NK-92 (cell line): ENCODE measurements around the gene CSF2RB.

Source experiments
- DNase-seq: peaks from one replicate; lab custom pipeline; 2025; ENCODE audit not compliant: unreplicated experiment; lab: John Stamatoyannopoulos, UW

Gene CSF2RB

DNA sequence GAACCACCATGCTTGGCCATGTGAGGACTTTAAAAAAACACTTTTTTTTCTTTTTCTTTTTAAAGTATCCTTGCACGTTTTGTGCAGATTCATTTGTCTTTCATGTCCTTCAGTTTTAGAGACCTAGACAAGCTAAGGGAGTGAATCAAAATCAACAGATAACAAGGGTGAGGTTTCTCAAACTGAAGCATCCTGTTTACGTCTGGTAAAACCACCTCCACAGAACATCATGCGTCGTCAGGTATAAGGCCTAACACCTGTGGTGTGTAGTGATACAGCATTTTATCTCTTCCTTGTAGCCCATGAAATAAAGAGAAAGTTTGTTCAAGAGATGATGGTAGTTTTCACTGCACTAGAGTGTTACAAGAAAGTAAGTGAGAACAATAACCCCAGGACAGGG is 26.3 kb upstream of the CSF2RB start:
- DNase-seq: no peak

DNA sequence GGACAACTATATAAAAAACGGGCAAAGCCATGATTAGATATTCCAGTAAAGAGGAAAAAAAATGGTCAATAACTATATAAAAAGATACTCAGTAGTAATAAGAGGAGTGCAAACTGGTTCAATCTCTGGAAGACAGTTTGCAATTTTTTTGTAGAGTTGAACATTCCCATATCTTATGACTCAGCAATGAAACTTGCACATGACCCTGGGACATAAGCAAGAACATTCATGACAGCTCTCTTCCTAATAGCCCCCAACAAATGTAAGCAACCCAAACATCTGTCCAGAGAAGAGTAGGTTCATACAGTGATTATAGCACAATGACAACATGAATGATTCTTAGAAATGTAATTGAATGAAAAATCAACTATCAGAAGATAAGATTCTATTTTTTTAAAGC is 21.8 kb upstream of the CSF2RB start:
- no peak for DNase-seq

- DNase-seq: no peak
Measured at GRCh38 chr22:36892292-36892691, 21.1 kb upstream of the CSF2RB start.

DNA sequence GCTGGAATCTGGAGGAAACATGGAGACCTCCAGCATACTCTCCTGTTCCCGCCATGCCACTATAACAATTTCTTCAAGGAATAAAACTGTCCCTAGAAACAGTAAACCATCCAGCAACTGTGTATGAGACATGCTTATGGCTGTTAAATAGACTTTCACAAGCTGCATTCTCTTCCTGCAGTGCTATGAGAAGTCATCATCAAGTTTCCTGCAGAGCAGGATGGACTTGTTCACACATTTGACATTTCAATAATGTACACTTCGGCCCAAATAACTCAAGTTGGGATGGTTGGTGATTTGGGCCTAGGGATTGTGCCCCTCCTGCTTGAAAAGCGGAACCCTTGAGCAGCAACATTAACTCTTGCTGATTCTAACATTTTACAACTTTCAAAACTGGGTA is 20.2 kb upstream of the CSF2RB start:
- no peak for DNase-seq

DNA sequence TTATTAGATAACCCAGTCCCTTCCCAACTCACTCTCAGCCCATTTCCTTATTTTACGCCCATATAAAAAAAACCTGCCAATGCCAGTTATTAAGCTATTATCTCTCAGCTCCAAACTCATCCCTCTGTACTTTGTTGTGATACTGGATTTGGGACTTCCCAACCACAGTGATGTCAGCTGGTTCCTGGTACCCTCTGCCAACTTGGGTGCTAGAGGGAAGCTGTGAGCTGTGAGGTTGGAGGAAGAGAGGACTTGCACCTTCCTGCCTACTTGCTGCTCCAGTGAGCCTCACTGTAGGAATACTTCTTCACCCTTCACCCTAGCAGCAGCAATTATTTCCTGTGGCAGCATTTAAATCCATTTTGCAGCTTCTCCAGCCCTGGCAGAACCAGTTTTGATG is 19.2 kb upstream of the CSF2RB start:
- DNase-seq: no peak

- no peak for DNase-seq
Measured at GRCh38 chr22:36897611-36898010, 15.8 kb upstream of the CSF2RB start.

DNA sequence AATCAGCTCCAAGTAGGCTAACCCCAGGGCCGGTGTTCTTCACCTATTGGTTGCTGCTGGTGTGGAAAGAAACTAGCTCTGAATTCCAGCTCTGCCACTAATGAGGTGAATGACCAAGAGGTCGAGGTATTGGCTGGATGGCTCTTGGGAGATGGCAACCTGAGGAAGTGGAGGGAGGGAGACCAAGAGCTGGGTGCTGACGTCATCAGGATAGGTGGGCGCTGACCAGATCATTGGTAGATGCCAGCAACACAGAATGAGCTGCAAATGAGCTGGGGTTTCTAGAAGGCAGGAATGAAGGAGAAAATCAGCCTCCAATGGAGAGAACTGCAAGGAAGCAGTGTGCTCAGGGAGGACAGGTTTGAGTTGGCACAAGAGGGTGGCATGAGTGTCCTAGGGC is 14.7 kb upstream of the CSF2RB start:
- no peak for DNase-seq

DNA sequence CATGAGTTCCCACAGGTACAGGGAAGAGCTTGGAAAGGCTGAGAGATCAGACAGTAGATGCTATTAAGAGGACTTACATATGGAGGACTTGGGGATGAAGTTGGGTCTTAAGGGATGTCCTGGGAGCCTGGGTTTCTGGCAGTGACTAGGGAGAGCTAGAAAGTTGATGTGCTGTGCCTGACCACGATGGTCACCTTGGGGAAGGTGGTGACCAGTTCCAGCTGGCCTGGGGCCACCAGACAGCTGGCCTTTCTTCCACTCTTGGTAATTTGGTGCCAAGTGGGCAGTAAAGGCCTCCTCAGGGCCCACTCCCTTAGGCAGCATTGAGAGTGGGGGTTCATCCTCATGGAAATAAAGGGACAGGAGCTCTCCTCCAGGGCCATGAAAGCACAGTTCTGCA is 13.9 kb upstream of the CSF2RB start:
- DNase-seq: no peak

- DNase-seq: no peak
Measured at GRCh38 chr22:36900225-36900624, 13.2 kb upstream of the CSF2RB start.

DNA sequence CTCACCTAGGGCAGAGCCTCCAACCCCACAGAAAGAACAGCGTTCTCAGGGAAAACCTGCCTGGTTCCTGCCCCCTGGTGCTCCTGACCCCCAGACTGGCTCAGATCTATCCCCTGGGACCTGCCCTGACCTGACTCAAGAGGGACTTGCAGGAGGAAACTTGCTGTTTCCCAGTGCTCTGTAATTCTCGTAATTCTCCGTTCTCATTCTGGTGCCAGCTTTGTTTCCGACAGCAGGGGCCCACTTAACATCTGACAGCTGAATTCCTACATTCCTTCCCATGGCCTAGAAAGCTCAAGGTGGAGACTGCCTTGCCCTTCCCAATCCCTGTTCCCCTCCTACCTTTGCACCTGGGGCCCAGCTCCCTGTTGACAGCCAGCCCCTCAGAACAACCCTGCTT is 12.5 kb upstream of the CSF2RB start:
- no peak for DNase-seq

DNA sequence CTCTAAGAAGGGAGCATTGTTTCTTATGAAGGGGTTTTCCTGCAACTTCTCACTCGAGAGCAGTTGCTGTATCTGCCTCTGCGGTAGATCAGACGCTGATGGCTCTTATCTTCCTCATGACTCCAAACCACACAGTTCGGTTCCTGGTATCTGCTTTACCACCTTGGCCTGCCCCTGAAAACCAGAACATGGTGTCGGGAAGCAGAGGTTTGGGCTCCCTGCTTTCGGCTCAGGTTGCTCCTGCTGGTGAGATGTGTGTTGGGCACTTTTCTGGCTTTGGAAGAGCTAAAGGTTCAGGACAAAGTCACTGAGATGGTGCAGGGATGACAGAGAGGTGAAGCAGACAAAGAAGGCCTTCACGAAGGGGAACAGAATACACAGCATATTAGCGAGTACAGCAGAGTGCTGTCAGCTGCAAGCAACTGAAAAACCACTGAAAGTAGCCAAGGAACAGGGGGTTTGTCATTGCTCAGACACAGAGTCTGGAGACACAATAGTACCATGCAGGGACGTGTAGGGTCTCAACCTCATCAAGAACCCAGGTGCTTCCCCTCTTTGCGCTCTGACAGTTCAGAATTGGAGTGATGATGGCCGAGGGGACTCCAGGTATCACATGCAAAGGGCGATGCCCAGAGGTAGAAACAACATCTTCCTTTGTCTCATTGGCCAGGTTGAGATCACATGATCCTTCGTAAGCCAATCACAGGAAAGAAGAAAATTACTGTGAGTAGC is 11.9 kb upstream of the CSF2RB start:
- DNase-seq: no peak

- no peak for DNase-seq
Measured at GRCh38 chr22:36902143-36902926, 11.1 kb upstream of the CSF2RB start.

DNA sequence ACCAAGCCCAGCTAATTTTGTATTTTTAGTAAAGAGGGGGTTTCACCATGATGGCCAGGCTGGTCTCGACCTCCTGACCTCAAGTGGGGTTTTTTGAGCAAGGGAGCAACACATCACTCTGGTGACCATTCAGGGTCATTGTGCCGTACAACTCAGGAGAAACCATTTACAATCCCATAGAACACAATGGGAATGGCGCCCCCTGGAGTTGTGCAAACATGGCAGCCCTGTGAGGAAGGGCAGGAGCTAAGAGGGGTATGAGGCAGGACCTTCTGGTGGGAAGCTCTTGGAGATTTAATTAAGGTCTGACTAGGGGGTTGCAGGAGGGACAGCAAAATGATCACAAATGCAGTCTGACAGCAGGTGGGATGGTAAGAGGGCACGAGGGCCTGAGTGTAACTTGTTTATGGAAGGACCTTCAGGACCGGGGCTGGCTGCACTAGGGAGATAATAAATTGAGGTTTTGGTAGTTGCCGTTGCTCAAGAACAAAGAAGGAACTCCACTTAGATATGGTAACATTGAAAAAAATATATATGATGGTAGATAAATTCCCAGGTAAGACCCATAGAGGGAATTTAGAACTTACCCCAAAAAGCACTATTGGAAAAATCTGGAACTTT is 9.1 kb upstream of the CSF2RB start:
- no peak for DNase-seq

- DNase-seq: no peak
Measured at GRCh38 chr22:36907253-36908195, 5.9 kb upstream of the CSF2RB start.

GRCh38 chr22:36910461-36910860 is 3.0 kb upstream of the CSF2RB start:
- DNase-seq: no peak

- no peak for DNase-seq
Measured at GRCh38 chr22:36911887-36912661, 1.4 kb upstream of the CSF2RB start.

DNA sequence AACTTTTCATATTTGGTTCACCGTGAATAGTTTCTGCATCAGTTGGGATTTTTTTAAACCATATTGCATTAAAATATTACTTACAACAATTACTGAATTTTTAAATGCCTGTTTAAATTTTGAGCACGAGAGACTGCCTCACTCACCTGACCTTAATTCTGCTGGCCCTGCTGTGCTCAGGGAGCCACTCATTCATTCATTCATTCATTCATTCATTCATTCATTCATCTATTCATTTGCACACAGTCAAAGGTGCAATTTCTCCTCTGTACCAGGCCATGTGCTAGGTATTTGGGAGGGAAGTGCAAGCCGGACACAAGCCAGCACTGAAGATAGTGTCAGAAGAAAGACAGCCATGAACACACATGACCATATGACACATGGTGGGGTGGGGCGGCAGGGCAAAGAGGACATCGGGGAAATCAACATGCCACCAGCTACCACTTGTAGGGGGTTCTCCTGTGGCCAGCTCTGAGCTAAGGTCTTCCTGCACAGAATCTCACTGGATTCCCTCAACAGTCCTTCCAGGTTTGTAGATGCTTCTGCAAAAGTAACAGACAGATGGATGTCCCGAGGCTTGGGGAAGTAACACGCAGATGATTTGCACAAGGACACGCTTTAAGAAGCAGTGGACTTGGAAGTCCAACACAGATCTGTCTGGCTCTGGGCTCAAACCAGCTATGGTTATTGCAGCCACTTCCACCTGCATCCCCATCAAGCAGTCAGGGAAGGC is 568 bp upstream of the CSF2RB start:
- DNase-seq: no peak

GRCh38 chr22:36914390-36914752 is 943 bp downstream of the CSF2RB start:
- no peak for DNase-seq

- no peak for DNase-seq
Measured at GRCh38 chr22:36916034-36916433, 2.6 kb downstream of the CSF2RB start.
